GM23338 (cell line): ENCODE results near the gene PITRM1. TPM values are rescaled to one million over a fixed set of nuclear protein-coding genes. Genes with fewer than 3 reads are reported as not detected.

ENCODE experiments used
- ATAC-seq: fragments of 200-7000 bp; cut with Tn5 transposase; 3 replicates; pipeline ENCODE4 v1.9.1; 2020
- DNase-seq: peaks from one replicate; pipeline ENCODE4 v3.0.0-alpha.2; 2015; ENCODE audit warnings: low spot score
- H2AFZ ChIP-seq: fragments of 200-600 bp; sonication (generic); 2 replicates; pipeline ENCODE4 v1.8.0; 2016; ENCODE audit warnings: antibody characterized with exemption, mild to moderate bottlenecking, moderate library complexity
- H3F3A ChIP-seq: fragments of 200-600 bp; sonication (generic); replicated peaks from 2 replicates; pipeline ENCODE4 v1.8.0; 2017; ENCODE audit warnings: antibody characterized with exemption, mixed run types, low read depth
- H3K27ac ChIP-seq: fragments of 200-600 bp; sonication (generic); 2 replicates; pipeline ENCODE4 v1.6.1; 2016; ENCODE audit warnings: low read depth
- H3K27me3 ChIP-seq: fragments of 200-600 bp; sonication (generic); 2 replicates; pipeline ENCODE4 v1.8.0; 2016; ENCODE audit warnings: mild to moderate bottlenecking, mixed run types, moderate library complexity; ENCODE audit not compliant: insufficient read depth
- H3K36me3 ChIP-seq: fragments of 200-600 bp; sonication (generic); 2 replicates; pipeline ENCODE4 v1.8.0; 2016; ENCODE audit warnings: mild to moderate bottlenecking; ENCODE audit not compliant: insufficient read depth
- H3K4me1 ChIP-seq: fragments of 200-600 bp; sonication (generic); 2 replicates; pipeline ENCODE4 v1.8.0; 2016; ENCODE audit warnings: mild to moderate bottlenecking, moderate library complexity; ENCODE audit not compliant: insufficient read depth
- H3K4me2 ChIP-seq: fragments of 200-600 bp; sonication (generic); 2 replicates; pipeline ENCODE4 v1.7.1; 2017; ENCODE audit warnings: mixed run types
- H3K4me3 ChIP-seq: fragments of 200-600 bp; sonication (generic); 2 replicates; pipeline ENCODE4 v1.6.1; 2016; ENCODE audit warnings: mixed run types
- H3K79me2 ChIP-seq: fragments of 200-600 bp; sonication (generic); replicated peaks from 2 replicates; pipeline ENCODE4 v1.8.0; 2017; ENCODE audit warnings: mild to moderate bottlenecking; ENCODE audit not compliant: insufficient read depth
- H3K9me2 ChIP-seq: fragments of 200-600 bp; sonication (generic); 2 replicates; pipeline ENCODE4 v1.8.0; 2017; ENCODE audit not compliant: insufficient read depth
- H4K20me1 ChIP-seq: fragments of 200-600 bp; sonication (generic); replicated peaks from 2 replicates; pipeline ENCODE4 v1.8.0; 2017; ENCODE audit warnings: mild to moderate bottlenecking; ENCODE audit not compliant: insufficient read depth
- H3K27ac Mint-ChIP-seq: 2 replicates; pipeline ENCODE4 v1.8.0; 2020; ENCODE audit warnings: inconsistent platforms, mild to moderate bottlenecking, moderate library complexity, mixed read lengths
- H3K27me3 Mint-ChIP-seq: 3 replicates; pipeline ENCODE4 v1.8.0; 2022; ENCODE audit warnings: low read depth, mild to moderate bottlenecking, moderate library complexity, mixed read lengths, inconsistent platforms; ENCODE audit not compliant: insufficient read depth, poor library complexity
- H3K36me3 Mint-ChIP-seq: 3 replicates; pipeline ENCODE4 v1.8.0; 2021; ENCODE audit warnings: low read depth, mild to moderate bottlenecking, inconsistent platforms, moderate library complexity, mixed read lengths
- H3K4me1 Mint-ChIP-seq: 3 replicates; pipeline ENCODE4 v1.8.0; 2020; ENCODE audit warnings: mild to moderate bottlenecking, inconsistent platforms, mixed read lengths
- H3K4me3 Mint-ChIP-seq: 3 replicates; pipeline ENCODE4 v1.8.0; 2021; ENCODE audit warnings: moderate library complexity, mild to moderate bottlenecking, inconsistent platforms, mixed read lengths
- H3K9me3 Mint-ChIP-seq: 3 replicates; pipeline ENCODE4 v1.8.0; 2020; ENCODE audit warnings: moderate library complexity, mild to moderate bottlenecking, inconsistent platforms, mixed read lengths
- EZH2phosphoT487 ChIP-seq: fragments of 200-600 bp; sonication (generic); IDR thresholded peaks from one replicate; pipeline ENCODE4 v1.8.1; 2018; ENCODE audit warnings: antibody characterized with exemption; ENCODE audit not compliant: unreplicated experiment
- JUNB ChIP-seq: IDR thresholded peaks from one replicate; pipeline ENCODE4 v1.6.1; 2016; ENCODE audit warnings: antibody characterized with exemption; ENCODE audit not compliant: unreplicated experiment
- NANOG ChIP-seq: IDR thresholded peaks from 2 replicates; pipeline ENCODE4 v1.6.1; 2016; ENCODE audit warnings: antibody characterized with exemption, borderline replicate concordance
- POLR2AphosphoS5 ChIP-seq: IDR thresholded peaks from 2 replicates; pipeline ENCODE4 v1.6.1; 2016; ENCODE audit warnings: antibody characterized with exemption, low read depth
- STAT1 ChIP-seq: IDR thresholded peaks from one replicate; pipeline ENCODE4 v1.6.1; 2016; ENCODE audit warnings: antibody characterized with exemption; ENCODE audit not compliant: unreplicated experiment
- ZNF114 ChIP-seq: fragments of 250-450 bp; sonication (Bioruptor Pico); IDR thresholded peaks from 2 replicates; pipeline ENCODE4 v1.5.0; 2020; ENCODE audit warnings: mild to moderate bottlenecking, moderate library complexity
- ZNF331 ChIP-seq: fragments of 250-450 bp; sonication (Bioruptor Pico); IDR thresholded peaks from 2 replicates; pipeline ENCODE4 v1.5.0; 2020; ENCODE audit warnings: low read depth, mild to moderate bottlenecking, moderate library complexity
- polyA plus RNA-seq: library from polyadenylated mRNA; unstranded; fragments of >200 nt; fragmentation: Nextera tagmentation; extraction: Ambion mirVana; gene quantifications from 2 replicates; pipeline ENCODE4 v1.2.1, GENCODE V29; 2016
- total RNA-seq: library from RNA; depleted of rRNA; stranded (reverse); fragments of >200 nt; shearing (Covaris generic); gene quantifications from 2 replicates; pipeline ENCODE4 v1.2.3, GENCODE V29; 2014
- TF ChIP-seq, protein P1 (sequence below), 2 experiments: fragments of 200-600 bp in 1 of 2; sonication (generic) in 1 of 2; conservative IDR thresholded peaks; 2 replicates each; pipeline versions ENCODE4 v1.5.1 to v1.6.1; 2016 to 2017; ENCODE audit warnings: antibody characterized with exemption in 2 of 2, low read depth in 2 of 2, mild to moderate bottlenecking in 2 of 2, moderate library complexity in 1 of 2
- TF ChIP-seq, protein P2 (sequence below): IDR thresholded peaks from 2 replicates; pipeline ENCODE4 v1.6.1; 2016; ENCODE audit warnings: antibody characterized with exemption

Gene PITRM1
- total and polyA plus RNA-seq, 2 experiments from 2014 or later, result 29.0 to 33.0 TPM

DNA sequence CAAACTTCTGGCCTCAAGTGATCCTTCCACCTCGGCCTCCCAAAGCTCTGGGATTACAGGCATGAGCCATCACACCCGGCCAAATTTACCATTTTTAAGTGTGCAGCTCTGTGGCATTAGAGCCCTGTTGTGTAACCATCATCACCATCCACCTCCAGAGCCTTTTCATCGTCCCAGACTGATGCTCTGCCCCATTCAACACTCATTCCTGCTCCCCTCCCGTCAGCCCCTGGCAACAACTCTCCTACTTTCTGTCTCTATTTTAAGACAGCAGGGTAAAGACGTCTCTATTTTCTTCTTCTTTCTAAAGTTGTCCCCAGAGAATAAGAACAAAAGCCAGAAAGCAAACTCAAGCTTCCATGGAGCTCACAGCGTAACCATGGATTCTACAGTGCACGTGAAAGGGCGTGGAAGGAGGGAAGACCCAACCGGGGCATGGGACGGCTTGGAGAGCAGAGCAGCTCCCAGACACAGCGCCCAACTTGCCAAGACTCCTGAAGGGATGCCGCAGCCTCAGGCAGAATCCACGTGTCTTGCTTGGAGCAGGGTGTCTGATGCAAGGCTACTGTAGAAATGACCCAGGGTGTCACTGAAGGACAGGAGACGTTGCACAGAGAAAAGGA, 42.7 kb upstream of the PITRM1 start:
- H3K36me3 ChIP-seq, result no peaks in the 10 kb centered on the region
- no peaks in the 10 kb centered on the region for H3K9me2 ChIP-seq
- peaks cover 8% of the 10 kb centered on the region; the same call in 2 of the 3 replicates for H3K9me3 Mint-ChIP-seq
- H3K27ac ChIP-seq, result no peak overlapping the region
- TF ChIP-seq, protein P1, sequence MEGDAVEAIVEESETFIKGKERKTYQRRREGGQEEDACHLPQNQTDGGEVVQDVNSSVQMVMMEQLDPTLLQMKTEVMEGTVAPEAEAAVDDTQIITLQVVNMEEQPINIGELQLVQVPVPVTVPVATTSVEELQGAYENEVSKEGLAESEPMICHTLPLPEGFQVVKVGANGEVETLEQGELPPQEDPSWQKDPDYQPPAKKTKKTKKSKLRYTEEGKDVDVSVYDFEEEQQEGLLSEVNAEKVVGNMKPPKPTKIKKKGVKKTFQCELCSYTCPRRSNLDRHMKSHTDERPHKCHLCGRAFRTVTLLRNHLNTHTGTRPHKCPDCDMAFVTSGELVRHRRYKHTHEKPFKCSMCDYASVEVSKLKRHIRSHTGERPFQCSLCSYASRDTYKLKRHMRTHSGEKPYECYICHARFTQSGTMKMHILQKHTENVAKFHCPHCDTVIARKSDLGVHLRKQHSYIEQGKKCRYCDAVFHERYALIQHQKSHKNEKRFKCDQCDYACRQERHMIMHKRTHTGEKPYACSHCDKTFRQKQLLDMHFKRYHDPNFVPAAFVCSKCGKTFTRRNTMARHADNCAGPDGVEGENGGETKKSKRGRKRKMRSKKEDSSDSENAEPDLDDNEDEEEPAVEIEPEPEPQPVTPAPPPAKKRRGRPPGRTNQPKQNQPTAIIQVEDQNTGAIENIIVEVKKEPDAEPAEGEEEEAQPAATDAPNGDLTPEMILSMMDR (conservative IDR thresholded peaks at IDR 0.05; ENCODE audit: low read depth in 2 of 2), result no peak
- TF ChIP-seq STAT1 (no peak), POLR2AphosphoS5 (no peak), EZH2phosphoT487 (no peak), ZNF114 (CRISPR knock-in tag) (no peak)
- no peaks in the 10 kb centered on the region for H3F3A ChIP-seq
- H3K27ac Mint-ChIP-seq, result no peak overlapping the region
- DNase-seq, result no peak
- H3K79me2 ChIP-seq, result no peaks in the 10 kb centered on the region
- H4K20me1 ChIP-seq, result no peaks in the 10 kb centered on the region
- H3K4me1 Mint-ChIP-seq, result no peaks in the 10 kb centered on the region
- no peaks in the 10 kb centered on the region; the same call in 2 of the 3 replicates for H3K36me3 Mint-ChIP-seq
- no peak overlapping the region for H3K4me2 ChIP-seq
- no peak overlapping the region for H3K4me3 Mint-ChIP-seq
- H2AFZ ChIP-seq, result no peak overlapping the region
- ATAC-seq, result no peak
- H3K27me3 ChIP-seq, result no peaks in the 10 kb centered on the region
- no peaks in the 10 kb centered on the region for H3K27me3 Mint-ChIP-seq
- no peak overlapping the region for H3K4me3 ChIP-seq
- no peaks in the 10 kb centered on the region for H3K4me1 ChIP-seq

DNA sequence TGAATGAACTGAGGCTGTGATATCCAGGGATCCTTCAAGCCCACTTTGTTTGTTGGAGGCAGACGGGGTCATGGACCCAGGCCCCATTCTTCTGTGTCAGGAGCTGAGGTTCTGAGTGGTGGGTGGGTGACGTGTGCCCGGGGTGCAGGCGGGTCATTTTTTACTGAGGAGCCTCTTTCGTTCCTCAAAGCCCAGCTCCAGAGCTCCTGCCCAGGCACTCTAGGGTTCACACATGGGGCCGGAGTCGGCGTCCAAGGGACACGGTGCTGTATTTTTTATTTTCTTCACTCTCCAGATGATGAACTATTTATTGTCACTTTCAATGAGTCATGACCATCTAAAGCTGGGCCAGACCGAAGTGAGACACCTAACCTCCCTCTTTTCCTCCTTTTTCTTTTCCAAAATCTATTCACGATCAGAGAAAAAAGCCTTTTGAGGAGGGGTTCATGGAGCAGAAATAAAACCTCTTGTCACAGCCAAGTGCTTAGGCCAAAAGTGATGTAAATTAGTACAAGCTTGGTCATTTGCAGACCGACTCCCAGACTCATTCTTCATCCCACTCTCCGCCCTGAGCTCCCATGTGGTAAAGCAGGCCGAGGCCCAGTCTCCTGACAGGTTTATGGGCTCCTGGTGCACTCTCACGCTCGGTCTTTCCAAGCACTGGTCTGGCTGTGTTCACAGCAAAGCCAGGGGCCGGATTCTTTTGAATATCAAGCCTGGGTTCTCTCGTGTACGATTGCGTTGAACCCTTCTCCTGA, 41.4 kb upstream of the PITRM1 start:
- Mint-ChIP-seq H3K27me3 (peaks cover 2% of the 10 kb centered on the region), H3K4me3 (no peak overlapping the region), H3K27ac (no peak overlapping the region), H3K9me3 (peaks cover 4% of the 10 kb centered on the region; the same call in 2 of the 3 replicates), H3K4me1 (no peaks in the 10 kb centered on the region), H3K36me3 (no peaks in the 10 kb centered on the region)
- ATAC-seq (no peak), DNase-seq (no peak)
- no peaks in the 10 kb centered on the region for H3K79me2 ChIP-seq
- H3K9me2 ChIP-seq, result no peaks in the 10 kb centered on the region
- no peak overlapping the region for H3K4me3 ChIP-seq
- no peak overlapping the region for H3K4me2 ChIP-seq
- no peaks in the 10 kb centered on the region for H3F3A ChIP-seq
- H3K4me1 ChIP-seq, result no peaks in the 10 kb centered on the region
- H3K27ac ChIP-seq, result no peak overlapping the region
- 0 out of 2 replicates have a peak overlapping the region, but pooled peaks have one; percentile 23 for H2AFZ ChIP-seq
- no peaks in the 10 kb centered on the region for H3K27me3 ChIP-seq
- H3K36me3 ChIP-seq, result no peaks in the 10 kb centered on the region
- H4K20me1 ChIP-seq, result no peaks in the 10 kb centered on the region
- TF ChIP-seq NANOG, result no peak
- no peak for TF ChIP-seq STAT1
- no peak for TF ChIP-seq ZNF331 (CRISPR knock-in tag)
- no peak for TF ChIP-seq JUNB
- TF ChIP-seq POLR2AphosphoS5, result no peak
- TF ChIP-seq, protein P1 (conservative IDR thresholded peaks at IDR 0.05; ENCODE audit: low read depth in 2 of 2), result no peak
- TF ChIP-seq, protein P2, sequence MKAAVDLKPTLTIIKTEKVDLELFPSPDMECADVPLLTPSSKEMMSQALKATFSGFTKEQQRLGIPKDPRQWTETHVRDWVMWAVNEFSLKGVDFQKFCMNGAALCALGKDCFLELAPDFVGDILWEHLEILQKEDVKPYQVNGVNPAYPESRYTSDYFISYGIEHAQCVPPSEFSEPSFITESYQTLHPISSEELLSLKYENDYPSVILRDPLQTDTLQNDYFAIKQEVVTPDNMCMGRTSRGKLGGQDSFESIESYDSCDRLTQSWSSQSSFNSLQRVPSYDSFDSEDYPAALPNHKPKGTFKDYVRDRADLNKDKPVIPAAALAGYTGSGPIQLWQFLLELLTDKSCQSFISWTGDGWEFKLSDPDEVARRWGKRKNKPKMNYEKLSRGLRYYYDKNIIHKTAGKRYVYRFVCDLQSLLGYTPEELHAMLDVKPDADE, result no peak
